PC-3 (cell line): Measurements from ENCODE around the gene NIPBL.

Experiments
- EZH2 ChIP-seq: fragments of 300-600 bp; sonication (generic); IDR thresholded peaks from one replicate; pipeline ENCODE4 v1.6.1; 2017; ENCODE audit warnings: antibody characterized with exemption, mild to moderate bottlenecking, low read length; ENCODE audit not compliant: unreplicated experiment
- TF ChIP-seq, protein P1 (sequence below): fragments of 300-600 bp; sonication (generic); conservative IDR thresholded peaks from 2 replicates; pipeline ENCODE4 v1.5.1; 2017; ENCODE audit warnings: antibody characterized with exemption, low read depth, mild to moderate bottlenecking, low read length

DNA sequence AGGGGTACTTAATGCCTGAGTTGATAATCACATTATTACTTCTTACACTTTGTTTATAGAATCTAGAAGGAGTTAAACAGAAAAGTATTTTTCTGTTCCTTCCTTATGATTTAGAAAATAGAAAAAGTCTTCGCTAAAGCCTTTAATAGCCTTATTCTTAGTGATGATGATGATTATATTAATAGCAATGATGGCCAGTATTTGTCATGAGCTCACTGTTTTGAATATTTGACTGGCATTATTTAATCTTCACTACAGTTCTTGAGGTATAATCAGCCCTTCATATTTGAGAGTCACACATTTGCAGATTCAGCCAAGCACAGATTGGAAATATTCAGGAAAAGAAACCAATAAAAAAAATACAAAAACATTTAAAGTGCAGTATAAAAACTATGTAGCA lies 23.3 kb downstream of the NIPBL start:
- TF ChIP-seq, protein P1, sequence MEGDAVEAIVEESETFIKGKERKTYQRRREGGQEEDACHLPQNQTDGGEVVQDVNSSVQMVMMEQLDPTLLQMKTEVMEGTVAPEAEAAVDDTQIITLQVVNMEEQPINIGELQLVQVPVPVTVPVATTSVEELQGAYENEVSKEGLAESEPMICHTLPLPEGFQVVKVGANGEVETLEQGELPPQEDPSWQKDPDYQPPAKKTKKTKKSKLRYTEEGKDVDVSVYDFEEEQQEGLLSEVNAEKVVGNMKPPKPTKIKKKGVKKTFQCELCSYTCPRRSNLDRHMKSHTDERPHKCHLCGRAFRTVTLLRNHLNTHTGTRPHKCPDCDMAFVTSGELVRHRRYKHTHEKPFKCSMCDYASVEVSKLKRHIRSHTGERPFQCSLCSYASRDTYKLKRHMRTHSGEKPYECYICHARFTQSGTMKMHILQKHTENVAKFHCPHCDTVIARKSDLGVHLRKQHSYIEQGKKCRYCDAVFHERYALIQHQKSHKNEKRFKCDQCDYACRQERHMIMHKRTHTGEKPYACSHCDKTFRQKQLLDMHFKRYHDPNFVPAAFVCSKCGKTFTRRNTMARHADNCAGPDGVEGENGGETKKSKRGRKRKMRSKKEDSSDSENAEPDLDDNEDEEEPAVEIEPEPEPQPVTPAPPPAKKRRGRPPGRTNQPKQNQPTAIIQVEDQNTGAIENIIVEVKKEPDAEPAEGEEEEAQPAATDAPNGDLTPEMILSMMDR: no peak
- TF ChIP-seq EZH2: no peak
